NCI-H1092 treated with DMSO at 0.1 percent for 48 hours (cell line): Measurements from ENCODE around the gene NEK10.
"Not testable (repeated sequence)": the region's sequence is repeated elsewhere in the genome, so short reads cannot be mapped to it uniquely, and the experiment has no call there.

Experiments
- DNase-seq: peaks from one replicate; lab custom pipeline; 2025; lab: John Stamatoyannopoulos, UW

The NEK10 gene

DNA sequence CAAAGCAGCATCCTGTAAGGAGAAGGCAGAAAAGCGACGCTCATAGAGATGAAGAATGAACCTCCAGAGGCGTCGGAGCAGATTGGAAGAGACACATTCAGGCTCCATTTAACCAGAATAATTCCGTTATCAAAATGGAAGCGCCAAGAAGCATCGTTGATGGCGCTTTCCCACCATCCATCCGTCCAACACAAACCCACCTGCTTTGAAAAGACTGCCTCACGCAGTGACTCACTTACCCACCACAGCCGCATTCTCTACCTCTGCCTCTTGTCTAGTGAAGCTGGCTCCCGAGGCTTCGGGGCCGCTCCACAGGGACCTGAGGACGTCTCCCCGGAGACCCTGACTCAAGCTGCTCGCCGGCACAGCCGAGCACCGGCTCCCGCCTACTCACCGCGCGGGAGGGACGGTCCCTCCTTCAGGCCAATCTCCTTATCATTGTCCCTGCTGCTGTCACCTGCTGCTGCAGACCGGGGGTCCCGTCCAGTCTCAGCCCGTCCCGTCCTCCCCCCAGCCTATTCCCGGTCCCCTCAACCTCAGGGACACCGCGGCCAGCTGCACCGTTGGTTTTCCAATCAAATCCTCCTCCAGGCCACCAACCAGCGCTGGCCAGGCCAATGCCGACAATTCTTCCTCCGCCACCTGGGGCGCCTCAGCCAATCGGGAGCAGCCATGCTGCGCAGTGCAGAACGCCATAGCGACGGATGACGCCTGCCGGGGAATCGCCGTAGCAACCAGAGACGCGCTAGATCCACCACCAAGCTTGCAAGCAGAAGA, at the start of gene NEK10:
Gene NEK10 (minus strand): TSS at position 553 of the 777 bp plus-strand sequence. CDS start 16,501 bp downstream, outside the sequence.
- DNase-seq: peak; percentile 82

DNA sequence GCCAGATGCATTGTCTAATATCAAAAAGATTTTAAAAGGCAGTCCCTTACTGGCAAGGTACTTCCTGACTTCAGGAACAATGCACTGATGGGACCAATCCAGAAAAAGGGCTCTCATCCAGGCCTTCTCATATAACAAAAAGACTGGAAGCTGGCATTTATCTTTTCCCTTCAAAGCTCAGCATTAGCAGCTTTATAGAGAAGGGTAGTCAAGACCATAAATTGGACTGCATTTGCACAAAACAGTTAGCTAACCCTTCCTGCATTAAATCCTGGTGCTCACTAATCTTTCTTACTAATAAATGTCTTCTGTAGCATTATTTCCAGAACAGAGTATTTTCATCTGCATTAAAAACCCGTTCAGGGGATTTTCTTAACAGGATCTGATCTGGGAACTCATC, 46.0 kb upstream of the NEK10 start:
- no peak for DNase-seq

DNA sequence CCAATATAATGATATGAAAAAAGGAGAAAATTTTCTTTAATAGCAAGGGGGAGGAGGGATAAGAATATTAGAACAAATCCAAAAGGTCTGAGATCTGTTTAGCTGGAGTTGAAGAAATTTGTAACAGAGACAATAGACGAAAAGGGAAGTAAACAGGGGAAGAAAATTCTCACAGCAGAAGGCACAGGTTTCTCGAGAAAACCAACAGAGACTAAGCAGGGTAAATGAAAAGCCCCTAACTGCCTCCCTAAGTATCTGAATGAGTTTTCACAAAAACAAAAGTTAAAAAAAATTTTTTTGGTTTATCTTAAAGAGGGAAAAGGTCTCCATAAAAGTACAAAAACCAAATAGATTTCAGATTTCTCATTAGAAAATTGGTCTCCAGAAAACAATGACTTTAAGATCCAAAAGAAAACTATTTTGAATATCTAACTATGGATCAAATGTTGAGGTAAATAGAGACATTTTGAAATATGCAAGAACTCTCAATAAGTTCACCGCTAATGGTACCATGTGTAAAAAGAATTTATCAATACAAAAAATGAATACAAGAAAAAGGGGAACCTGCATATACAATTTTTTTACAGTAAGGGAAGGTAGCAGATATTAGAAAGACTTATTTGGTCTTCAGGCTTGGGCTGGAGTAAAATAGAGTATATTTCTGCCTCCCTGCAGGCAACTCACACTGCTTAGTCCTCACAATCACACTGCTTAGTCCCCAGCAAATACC, 23.9 kb upstream of the NEK10 start:
- no peak for DNase-seq

GRCh38 chr3:27392414-27392813, 23.2 kb upstream of the NEK10 start:
- not testable (repeated sequence) for DNase-seq

DNA sequence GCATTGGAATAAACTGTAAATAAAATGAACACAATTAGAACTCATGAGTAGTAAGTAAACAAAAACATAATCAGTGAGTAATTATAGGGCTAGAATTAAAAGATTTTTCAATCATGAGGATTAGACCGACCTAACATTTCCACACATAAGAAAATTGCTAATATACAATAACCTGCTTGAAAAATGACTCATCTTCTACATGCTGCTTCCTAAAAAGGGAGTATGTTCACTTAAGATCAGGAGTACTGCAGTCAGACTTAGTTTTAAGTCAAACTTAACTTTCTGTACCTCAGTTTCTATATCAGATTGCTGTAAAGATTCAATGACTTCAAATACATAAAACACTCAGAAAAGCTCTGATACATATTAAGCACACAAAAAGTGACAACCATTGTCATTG, 22.6 kb upstream of the NEK10 start:
- no peak for DNase-seq

GRCh38 chr3:27387625-27388024, 18.4 kb upstream of the NEK10 start:
- no peak for DNase-seq

GRCh38 chr3:27385504-27385903, 16.3 kb upstream of the NEK10 start:
- no peak for DNase-seq

- DNase-seq: no peak
Observed at GRCh38 chr3:27384191-27384590, 15.0 kb upstream of the NEK10 start.

DNA sequence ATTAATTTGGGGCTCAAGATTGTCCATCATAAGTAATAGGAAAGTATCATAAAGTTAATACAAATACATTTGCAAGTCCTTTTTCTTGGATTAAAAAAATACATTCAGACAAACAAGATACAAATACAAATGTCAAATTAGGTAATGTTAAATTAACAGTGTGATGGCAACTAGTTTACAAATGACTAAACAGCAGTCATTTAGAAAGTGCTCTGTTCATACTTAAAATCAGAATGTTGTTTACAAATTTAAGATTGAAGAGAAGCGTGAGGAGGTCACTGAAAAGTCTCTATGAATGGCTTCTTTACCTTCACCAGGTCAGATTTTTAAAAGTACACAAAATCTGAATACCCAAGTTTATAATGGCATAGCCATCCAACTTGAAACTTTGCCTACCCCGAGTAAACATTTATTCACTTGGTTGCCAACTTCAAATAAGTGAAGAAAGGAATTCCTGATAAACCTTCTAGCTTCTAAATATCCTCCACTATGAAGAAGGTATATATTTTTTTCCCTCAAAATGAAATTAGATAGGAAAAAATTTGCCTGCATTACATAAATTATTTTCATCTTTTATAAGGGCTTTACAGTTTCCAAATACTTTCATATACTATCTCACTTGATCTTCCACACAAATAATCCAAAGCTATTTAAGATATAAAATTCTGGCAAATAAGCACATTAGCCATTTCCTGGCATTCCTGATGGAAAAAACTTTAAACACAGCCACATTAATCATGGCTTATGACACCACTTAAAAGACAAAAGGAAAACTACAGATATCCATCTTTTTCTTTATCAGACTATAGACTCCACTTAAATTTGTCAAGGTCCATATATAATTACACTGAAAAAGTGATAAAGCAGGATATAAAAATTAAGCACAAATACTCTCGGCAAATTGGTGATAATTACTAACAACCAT, 11.5 kb upstream of the NEK10 start:
- DNase-seq: no peak

DNA sequence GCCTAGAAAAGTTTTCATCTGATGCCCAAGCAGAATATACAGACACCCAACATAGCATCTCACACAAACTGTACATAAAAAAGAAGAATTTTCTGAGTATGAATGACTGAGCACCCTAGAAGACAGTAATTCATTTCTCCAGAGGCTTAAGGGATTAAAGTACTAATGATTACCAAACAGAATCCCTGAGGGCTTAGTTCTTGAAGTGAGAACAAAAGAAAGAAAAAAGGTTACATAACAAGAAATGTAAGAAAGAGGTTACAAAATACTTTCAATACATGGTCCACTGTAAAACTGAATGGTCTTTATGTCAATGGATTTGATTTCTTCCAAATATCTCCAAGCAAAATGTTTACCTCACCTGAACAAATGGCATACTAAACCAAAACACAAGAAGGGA, 9.1 kb upstream of the NEK10 start:
- no peak for DNase-seq

- DNase-seq: no peak
Observed at GRCh38 chr3:27376109-27376772, 7.1 kb upstream of the NEK10 start.

DNA sequence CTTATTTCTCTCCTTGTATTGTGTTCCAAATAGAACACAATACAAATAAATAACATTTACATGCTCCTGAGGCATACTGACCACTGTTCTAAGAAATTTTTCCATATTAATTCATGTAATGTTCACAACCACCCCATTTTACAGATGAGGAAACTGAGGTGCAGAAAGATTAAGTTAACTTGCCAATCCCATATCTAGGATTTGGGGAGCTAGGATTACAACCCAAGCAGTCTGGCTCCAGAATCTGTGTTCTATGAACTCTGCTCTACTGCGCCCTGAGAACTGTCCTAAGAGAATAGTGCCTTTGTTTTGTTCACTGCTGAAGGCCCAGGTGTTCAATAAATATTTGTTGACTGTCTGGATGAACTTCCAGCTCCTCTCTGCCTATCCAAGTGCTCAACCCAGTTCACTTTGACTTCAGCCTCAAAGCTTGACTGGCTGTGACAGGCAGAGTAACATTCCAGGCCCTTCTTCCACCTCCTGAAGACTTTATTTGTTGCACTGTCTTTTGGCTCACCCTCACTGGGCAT, 3.1 kb downstream of the NEK10 start:
- DNase-seq: no peak

- DNase-seq: peak; percentile 47
Observed at GRCh38 chr3:27360113-27361078, 8.8 kb downstream of the NEK10 start.

DNA sequence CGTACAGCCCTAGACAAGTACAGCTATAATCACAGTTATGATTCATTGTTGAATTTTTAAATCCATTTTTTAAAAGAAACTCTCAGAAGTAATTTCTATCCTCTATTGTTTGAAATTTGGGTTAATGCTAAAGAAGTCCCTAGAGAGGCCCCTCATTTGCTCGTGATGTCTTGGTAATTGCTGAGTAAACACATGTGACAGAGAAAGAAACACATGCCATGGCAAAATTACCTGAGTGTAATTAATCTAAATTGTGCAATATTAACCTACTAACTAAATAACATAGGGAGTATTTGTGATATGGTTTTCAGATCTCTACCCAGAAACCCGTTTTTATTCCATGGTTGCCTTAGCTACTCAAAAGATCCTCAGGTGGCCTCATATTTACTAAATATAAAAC, 10.8 kb downstream of the NEK10 start:
- no peak for DNase-seq

- DNase-seq: peak; percentile 6
Observed at GRCh38 chr3:27357665-27358258, 11.4 kb downstream of the NEK10 start.

- DNase-seq: no peak
Observed at GRCh38 chr3:27356976-27357375, 12.2 kb downstream of the NEK10 start.

- no peak for DNase-seq
Observed at GRCh38 chr3:27354588-27355203, 14.5 kb downstream of the NEK10 start.

DNA sequence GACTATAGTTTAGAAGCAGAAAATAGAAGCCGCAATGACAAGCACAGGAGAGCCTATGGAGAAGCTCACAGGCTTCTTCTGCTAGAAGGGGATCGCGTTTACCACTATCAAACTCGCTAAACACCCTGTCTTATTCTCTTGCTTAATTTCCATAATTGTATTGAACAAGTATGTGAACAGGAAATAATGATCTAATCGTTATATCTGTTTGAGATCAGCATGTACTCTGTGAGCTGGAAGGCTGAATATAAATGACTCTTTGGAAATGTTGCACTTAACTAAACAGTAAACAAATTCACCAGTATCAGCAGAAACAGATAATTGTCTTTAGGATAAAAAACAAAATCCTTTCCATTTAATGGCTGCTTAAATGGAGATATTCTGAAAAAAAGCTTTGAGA, 15.0 kb downstream of the NEK10 start:
- no peak for DNase-seq

DNA sequence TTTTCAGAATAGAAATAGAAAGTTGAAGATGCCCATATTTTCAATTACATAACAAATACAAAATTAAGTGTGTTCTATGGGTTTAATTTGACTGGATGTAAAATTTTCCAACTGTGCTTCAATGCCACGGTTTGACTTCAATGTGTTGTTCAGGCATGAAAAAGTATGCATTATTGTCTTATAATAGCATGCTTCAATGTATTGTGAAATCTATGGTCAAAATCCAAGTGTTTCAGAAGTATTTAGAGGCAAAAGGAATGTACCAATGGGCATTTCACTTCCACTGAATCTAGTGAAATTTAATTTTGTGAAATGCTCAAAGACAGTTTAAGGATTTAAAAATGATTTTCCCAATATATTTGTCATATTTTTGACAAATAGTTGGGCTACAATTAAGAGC, 16.0 kb downstream of the NEK10 start:
- no peak for DNase-seq

DNA sequence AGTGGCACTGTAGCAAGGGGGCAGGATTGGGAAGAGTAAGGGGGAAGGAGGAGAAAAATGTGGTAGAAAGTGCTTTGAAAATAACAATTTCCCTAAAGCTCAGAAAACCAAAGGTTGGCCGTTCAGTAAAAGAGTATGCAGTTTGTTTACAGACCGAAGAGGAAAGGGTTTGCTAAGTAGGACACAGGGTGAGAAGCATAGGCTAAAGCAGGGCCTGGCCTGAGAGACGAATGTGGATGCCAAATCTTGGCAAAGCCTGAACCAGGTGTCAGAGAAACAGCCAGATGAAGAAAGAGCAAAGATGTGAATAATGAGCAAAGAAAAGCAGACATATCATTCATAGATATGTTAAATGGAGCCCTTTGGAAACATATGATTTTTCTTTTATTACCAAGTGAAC, 17.1 kb downstream of the NEK10 start:
- DNase-seq: no peak
